CD4-positive, alpha-beta memory T cell (primary cell): ENCODE results near the gene OTUB2. TPM values are rescaled to one million over a fixed set of nuclear protein-coding genes. Genes with fewer than 3 reads are reported as not detected.
A peak's percentile ranks its signal among the peaks of the same experiment; 100 is the strongest.

Experiments
- CTCF ChIA-PET: fragments of 350-600 bp; sonication (Branson Sonifier 250); formaldehyde crosslinking; loops from one replicate; lab custom pipeline; 2021; ENCODE audit warnings: inconsistent platforms; ENCODE audit not compliant: partially characterized antibody; lab: Charles Lee
- POLR2A ChIA-PET: fragments of 350-600 bp; sonication (Branson Sonifier 250); formaldehyde crosslinking; loops from one replicate; lab custom pipeline; 2021; ENCODE audit not compliant: partially characterized antibody; lab: Charles Lee
- DNase-seq, 5 donors: peaks; one replicate each; pipeline versions ENCODE4 v3.0.0 to v3.0.0-alpha.2; 2020 to 2022; ENCODE audit warnings: mixed read lengths in 1 of 5
- H3K27ac ChIP-seq: one replicate; pipeline ENCODE4 v1.7.0; 2013; ENCODE audit warnings: low read depth, low read length
- H3K27me3 ChIP-seq: 2 replicates; pipeline ENCODE4 v1.7.0; 2013; ENCODE audit warnings: mild to moderate bottlenecking, low read length, moderate library complexity; ENCODE audit not compliant: insufficient read depth
- H3K36me3 ChIP-seq: 2 replicates; pipeline ENCODE4 v1.7.0; 2013; ENCODE audit warnings: mild to moderate bottlenecking, low read length, moderate library complexity; ENCODE audit not compliant: insufficient read depth
- H3K4me1 ChIP-seq: 2 replicates; pipeline ENCODE4 v1.7.0; 2013; ENCODE audit warnings: mild to moderate bottlenecking, low read length, moderate library complexity; ENCODE audit not compliant: insufficient read depth
- H3K4me3 ChIP-seq, 2 donors: one replicate each; pipeline ENCODE4 v1.7.0; 2013; ENCODE audit warnings: low read length in 2 of 2, mild to moderate bottlenecking in 1 of 2
- H3K9me3 ChIP-seq, 2 donors: one replicate each; pipeline ENCODE4 v1.7.0; 2013; ENCODE audit warnings: low read length in 2 of 2, control low read depth in 1 of 2; ENCODE audit not compliant: control insufficient read depth in 1 of 2
- H3K27ac Mint-ChIP-seq, 7 donors: one replicate each; pipeline ENCODE4 v1.8.0; 2020 to 2021; ENCODE audit warnings: mixed read lengths in 7 of 7, mild to moderate bottlenecking in 6 of 7, inconsistent platforms in 3 of 7, moderate library complexity in 3 of 7
- H3K27me3 Mint-ChIP-seq, 2 donors: one replicate each; pipeline ENCODE4 v1.8.0; 2020 to 2021; ENCODE audit warnings: mixed read lengths in 2 of 2
- H3K36me3 Mint-ChIP-seq, 2 donors: one replicate each; pipeline ENCODE4 v1.8.0; 2020 to 2021; ENCODE audit warnings: mixed read lengths in 2 of 2, inconsistent platforms in 1 of 2, mild to moderate bottlenecking in 1 of 2
- H3K4me1 Mint-ChIP-seq, 4 donors: one replicate each; pipeline ENCODE4 v1.8.0; 2020 to 2021; ENCODE audit warnings: mixed read lengths in 4 of 4, mild to moderate bottlenecking in 1 of 4
- H3K4me3 Mint-ChIP-seq, 8 donors: one replicate each; pipeline ENCODE4 v1.8.0; 2020 to 2021; ENCODE audit warnings: mixed read lengths in 8 of 8, mild to moderate bottlenecking in 7 of 8, moderate library complexity in 6 of 8, inconsistent platforms in 3 of 8
- H3K9me3 Mint-ChIP-seq, 8 donors: one replicate each; pipeline ENCODE4 v1.8.0; 2020 to 2021; ENCODE audit warnings: mixed read lengths in 8 of 8, mild to moderate bottlenecking in 5 of 8, inconsistent platforms in 3 of 8, moderate library complexity in 1 of 8
- intact Hi-C: fragments of 100-400 bp; cut with micrococcal nuclease; formaldehyde crosslinking; loops from one replicate; pipeline ENCODE4 v1.15.1; 2023
- polyA plus RNA-seq, 2 donors: library from polyadenylated mRNA; unstranded; fragments of 300-500 nt; fragmentation: Illumina TruSeq; gene quantifications; one replicate each; pipeline ENCODE4 v1.2.3, GENCODE V29; 2021
- total RNA-seq, 2 experiments: library from RNA; stranded (reverse); gene quantifications; one replicate each; pipeline ENCODE4 v1.2.3, GENCODE V29; 2021

Gene OTUB2
- total and polyA plus RNA-seq, 4 experiments from 2014 or later: 0.19 to 1.1 (median 0.54) TPM

DNA sequence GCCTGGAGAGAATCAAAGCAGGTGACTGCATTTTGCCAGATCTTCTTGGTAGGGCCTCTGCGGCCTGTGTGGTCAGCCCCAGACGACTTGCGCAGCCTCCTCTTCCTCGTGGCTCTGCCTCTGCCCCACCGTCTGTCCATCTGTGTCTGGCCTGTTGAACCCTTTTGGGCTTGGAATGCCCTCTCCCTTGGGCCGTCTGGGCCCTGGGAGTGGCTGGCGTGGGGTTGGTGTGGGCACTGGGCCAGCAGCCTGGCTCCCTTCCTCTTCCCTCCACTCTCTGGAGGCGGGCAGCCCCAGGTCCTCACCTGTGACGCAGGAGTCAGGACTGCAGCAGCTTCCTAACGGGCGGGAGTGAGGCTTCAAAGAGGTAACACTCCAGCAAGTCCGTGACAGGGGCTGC, 38.8 kb upstream of the OTUB2 start:
- Mint-ChIP-seq H3K27me3 (no peaks in the 10 kb centered on the region), H3K4me1 (peaks cover 0 to 4% (median 0%) of the 10 kb centered on the region in 4 donors), H3K4me3 (no peak overlapping the region), H3K36me3 (no peaks in the 10 kb centered on the region), H3K9me3 (peaks cover 0 to 2% (median 0%) of the 10 kb centered on the region in 8 donors), H3K27ac (no peak overlapping the region)
- H3K4me3 ChIP-seq: no peak overlapping the region
- CTCF ChIA-PET: no interaction called here
- POLR2A ChIA-PET: no interaction called here
- no peaks in the 10 kb centered on the region for H3K27me3 ChIP-seq
- H3K36me3 ChIP-seq: no peaks in the 10 kb centered on the region
- DNase-seq: no peak
- intact Hi-C loops: no loop called here
- peaks cover 3% of the 10 kb centered on the region for H3K4me1 ChIP-seq
- no peaks in the 10 kb centered on the region for H3K9me3 ChIP-seq
- H3K27ac ChIP-seq: no peak overlapping the region

DNA sequence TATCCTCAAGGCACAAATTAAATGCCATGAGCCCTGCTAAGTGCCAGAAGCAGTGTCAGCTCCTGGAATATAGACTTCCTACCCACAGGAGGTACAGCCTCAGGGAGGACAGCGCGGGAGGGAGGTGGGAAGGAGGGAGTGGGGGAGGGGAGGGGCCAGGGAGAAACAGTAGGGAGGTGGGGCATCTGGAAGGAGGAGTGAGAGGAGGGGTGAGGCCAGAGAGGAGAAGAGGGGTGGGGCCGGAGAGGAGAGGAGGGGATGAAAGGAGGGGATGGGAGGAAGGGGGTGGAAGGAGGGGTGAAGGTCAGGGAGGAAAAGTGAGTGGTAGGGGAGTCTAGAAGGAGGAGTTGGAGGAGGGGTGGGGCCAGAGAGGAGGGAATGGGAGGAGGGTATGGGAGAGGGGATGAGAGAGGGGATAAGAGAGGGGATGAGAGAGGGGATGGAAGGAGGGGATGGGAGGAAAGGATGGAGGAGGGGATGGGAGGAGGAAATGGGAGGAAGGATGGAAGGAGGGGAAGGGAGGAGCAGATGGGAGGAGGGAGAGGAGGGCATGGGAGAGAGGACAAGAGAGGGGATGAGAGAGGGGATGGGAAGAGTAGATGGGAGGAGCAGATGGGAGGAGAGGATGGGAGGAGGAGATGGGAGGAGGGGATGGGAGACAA, 38.2 kb upstream of the OTUB2 start:
- POLR2A ChIA-PET: no interaction called here
- H3K27me3 ChIP-seq: no peaks in the 10 kb centered on the region
- Mint-ChIP-seq H3K4me1 (peaks cover 0 to 4% (median 0%) of the 10 kb centered on the region in 4 donors), H3K36me3 (no peaks in the 10 kb centered on the region), H3K27ac (no peak overlapping the region), H3K27me3 (no peaks in the 10 kb centered on the region), H3K9me3 (peaks cover 0 to 2% (median 0%) of the 10 kb centered on the region in 8 donors), H3K4me3 (no peak overlapping the region)
- H3K4me1 ChIP-seq: no peaks in the 10 kb centered on the region
- intact Hi-C loops: no loop called here
- no peaks in the 10 kb centered on the region for H3K9me3 ChIP-seq
- DNase-seq: no peak
- CTCF ChIA-PET: no interaction called here
- H3K4me3 ChIP-seq: no peak overlapping the region
- no peaks in the 10 kb centered on the region for H3K36me3 ChIP-seq
- no peak overlapping the region for H3K27ac ChIP-seq

DNA sequence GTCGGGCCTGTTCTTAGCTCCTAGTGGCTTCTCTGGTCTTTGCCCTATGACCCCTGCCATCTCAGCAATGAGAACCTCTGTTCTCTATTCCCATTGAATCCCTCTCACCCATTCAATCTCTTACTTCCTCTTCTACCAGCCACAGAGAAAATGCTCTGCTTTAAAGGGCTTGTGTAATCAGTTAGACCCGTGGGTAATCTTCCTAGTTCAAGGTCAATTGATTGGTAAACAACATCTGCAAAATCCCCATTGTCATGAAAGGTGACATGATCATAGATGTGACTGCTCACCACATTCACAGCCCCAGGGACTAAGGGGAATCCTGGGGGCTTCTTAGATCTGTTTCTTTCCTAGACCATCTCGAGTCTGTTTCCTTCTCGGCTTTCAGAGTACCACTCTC, 36.2 kb upstream of the OTUB2 start:
- Histone ChIP-seq H3K27ac (no peak overlapping the region), H3K9me3 (no peaks in the 10 kb centered on the region), H3K27me3 (no peaks in the 10 kb centered on the region), H3K4me3 (no peak overlapping the region), H3K4me1 (no peaks in the 10 kb centered on the region), H3K36me3 (no peaks in the 10 kb centered on the region)
- no peaks in the 10 kb centered on the region for H3K27me3 Mint-ChIP-seq
- peaks cover 0 to 2% (median 0%) of the 10 kb centered on the region in 8 donors for H3K9me3 Mint-ChIP-seq
- POLR2A ChIA-PET: no interaction called here
- peaks cover 0 to 4% (median 0%) of the 10 kb centered on the region in 4 donors for H3K4me1 Mint-ChIP-seq
- no peak overlapping the region for H3K4me3 Mint-ChIP-seq
- H3K36me3 Mint-ChIP-seq: no peaks in the 10 kb centered on the region
- CTCF ChIA-PET: interaction anchor here (16.6 kb wide), 1 partner anchor 50 kb away, joined by 447 read pairs; no protein-coding TSS in a partner anchor
- intact Hi-C loops: no loop called here
- DNase-seq: no peak
- peak overlapping the region in 1 of 7 donors; percentile 84 for H3K27ac Mint-ChIP-seq

DNA sequence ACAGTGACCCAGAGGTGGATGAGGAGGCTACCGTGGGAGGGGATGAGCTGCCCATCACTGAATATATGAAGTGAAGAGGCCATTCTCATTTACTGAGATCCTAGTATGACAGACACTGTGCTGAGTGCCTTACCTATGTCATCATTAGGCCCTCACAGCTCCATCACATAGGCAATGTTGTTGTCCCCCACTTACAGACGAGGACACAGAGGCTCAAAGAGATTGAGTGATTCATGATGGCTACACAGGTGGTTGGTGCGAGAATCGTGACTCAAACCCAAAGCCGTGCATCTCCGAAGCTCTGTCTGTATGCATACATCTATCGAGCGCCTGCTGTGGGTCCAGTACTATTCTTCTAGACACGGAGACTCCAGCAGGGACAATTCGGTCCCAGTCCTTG, 34.9 kb upstream of the OTUB2 start:
- Mint-ChIP-seq H3K4me3 (no peak overlapping the region), H3K27ac (no peak overlapping the region), H3K36me3 (no peaks in the 10 kb centered on the region), H3K9me3 (peaks cover 0 to 2% (median 0%) of the 10 kb centered on the region in 8 donors), H3K27me3 (no peaks in the 10 kb centered on the region), H3K4me1 (peaks cover 0 to 2% (median 0%) of the 10 kb centered on the region in 4 donors)
- Histone ChIP-seq H3K27me3 (no peaks in the 10 kb centered on the region), H3K9me3 (no peaks in the 10 kb centered on the region), H3K27ac (no peak overlapping the region), H3K4me1 (no peaks in the 10 kb centered on the region), H3K36me3 (no peaks in the 10 kb centered on the region), H3K4me3 (no peak overlapping the region)
- no peak for DNase-seq
- intact Hi-C loops: no loop called here
- ChIA-PET CTCF (interaction anchor here (1.7 to 16.6 kb wide), 4 partner anchors 9 to 52 kb away, joined by 6 to 447 read pairs (median 16); no protein-coding TSS in a partner anchor), POLR2A (interaction anchor here (2.2 kb wide), 1 partner anchor 10 kb away, joined by 4 read pairs; no protein-coding TSS in a partner anchor)

DNA sequence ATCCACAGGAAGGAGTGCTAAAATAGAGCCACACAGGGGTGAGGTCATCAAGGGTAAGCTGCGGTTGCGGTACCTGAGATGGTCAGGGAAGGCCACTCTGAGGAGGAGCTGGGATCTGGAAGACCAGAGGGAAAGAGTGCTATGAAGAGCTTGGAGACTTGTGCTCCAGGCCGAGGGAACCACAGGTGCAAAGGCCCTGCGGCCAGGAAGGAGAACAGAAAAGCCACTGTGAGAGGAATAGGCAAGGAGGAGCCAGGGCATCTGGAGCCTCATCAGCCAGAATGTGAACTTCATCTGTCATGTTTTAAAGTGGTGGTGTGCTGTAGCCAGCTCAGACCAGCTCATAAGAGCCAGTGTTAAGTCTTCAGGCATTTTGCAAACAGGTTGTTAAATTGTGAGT, 34.5 kb upstream of the OTUB2 start:
- no peaks in the 10 kb centered on the region for H3K9me3 ChIP-seq
- DNase-seq: no peak
- no peak overlapping the region for H3K27ac Mint-ChIP-seq
- no peaks in the 10 kb centered on the region for H3K27me3 Mint-ChIP-seq
- intact Hi-C loops: no loop called here
- H3K9me3 Mint-ChIP-seq: peaks cover 0 to 2% (median 0%) of the 10 kb centered on the region in 8 donors
- peaks cover 0 to 2% (median 0%) of the 10 kb centered on the region in 4 donors for H3K4me1 Mint-ChIP-seq
- no peaks in the 10 kb centered on the region for H3K36me3 Mint-ChIP-seq
- no peaks in the 10 kb centered on the region for H3K27me3 ChIP-seq
- no peak overlapping the region for H3K4me3 ChIP-seq
- H3K4me3 Mint-ChIP-seq: peak overlapping the region in 1 of 8 donors; percentile 38
- H3K27ac ChIP-seq: no peak overlapping the region
- no peaks in the 10 kb centered on the region for H3K36me3 ChIP-seq
- H3K4me1 ChIP-seq: no peaks in the 10 kb centered on the region
- CTCF ChIA-PET: interaction anchor here (1.4 to 16.6 kb wide), 5 partner anchors 8 to 52 kb away, joined by 6 to 447 read pairs (median 12); no protein-coding TSS in a partner anchor
- POLR2A ChIA-PET: interaction anchor here (0.6 to 2.2 kb wide), 3 partner anchors 8 to 21 kb away, joined by 3 to 5 read pairs (median 4); no protein-coding TSS in a partner anchor

DNA sequence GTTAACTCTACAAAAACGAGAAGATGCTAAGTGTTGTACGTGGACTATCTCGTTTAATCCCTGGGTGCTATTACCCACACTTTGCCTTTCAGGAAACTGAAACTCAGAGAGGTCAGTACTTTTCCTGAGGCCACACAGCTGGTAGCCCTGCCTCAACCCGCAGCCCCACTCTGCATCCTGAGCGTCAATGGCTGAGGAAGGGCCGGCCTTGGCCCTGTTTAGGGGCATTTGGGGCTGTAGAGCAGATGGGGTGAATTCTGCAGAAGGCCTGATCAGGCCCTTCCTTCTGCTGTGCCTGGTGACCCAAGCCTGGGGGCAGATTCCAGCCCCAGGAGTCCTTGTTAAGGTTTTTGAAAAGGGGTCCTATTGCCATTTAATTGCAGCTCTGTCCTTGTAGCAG, 32.8 kb upstream of the OTUB2 start:
- Histone ChIP-seq H3K27ac (no peak overlapping the region), H3K36me3 (no peaks in the 10 kb centered on the region), H3K4me3 (no peak overlapping the region), H3K9me3 (no peaks in the 10 kb centered on the region), H3K27me3 (no peaks in the 10 kb centered on the region), H3K4me1 (no peaks in the 10 kb centered on the region)
- Mint-ChIP-seq H3K9me3 (peaks cover 0 to 2% (median 0%) of the 10 kb centered on the region in 8 donors), H3K27me3 (no peaks in the 10 kb centered on the region), H3K4me1 (peaks cover 0 to 2% (median 0%) of the 10 kb centered on the region in 4 donors), H3K27ac (no peak overlapping the region), H3K36me3 (no peaks in the 10 kb centered on the region), H3K4me3 (no peak overlapping the region)
- intact Hi-C loops: no loop called here
- ChIA-PET POLR2A (interaction anchor here (0.6 to 1.7 kb wide), 3 partner anchors 15 to 50 kb away, joined by 3 to 6 read pairs (median 5); no protein-coding TSS in a partner anchor), CTCF (interaction anchor here (1.2 to 16.6 kb wide), 4 partner anchors 8 to 54 kb away, joined by 6 to 447 read pairs (median 16); no protein-coding TSS in a partner anchor)
- no peak for DNase-seq

DNA sequence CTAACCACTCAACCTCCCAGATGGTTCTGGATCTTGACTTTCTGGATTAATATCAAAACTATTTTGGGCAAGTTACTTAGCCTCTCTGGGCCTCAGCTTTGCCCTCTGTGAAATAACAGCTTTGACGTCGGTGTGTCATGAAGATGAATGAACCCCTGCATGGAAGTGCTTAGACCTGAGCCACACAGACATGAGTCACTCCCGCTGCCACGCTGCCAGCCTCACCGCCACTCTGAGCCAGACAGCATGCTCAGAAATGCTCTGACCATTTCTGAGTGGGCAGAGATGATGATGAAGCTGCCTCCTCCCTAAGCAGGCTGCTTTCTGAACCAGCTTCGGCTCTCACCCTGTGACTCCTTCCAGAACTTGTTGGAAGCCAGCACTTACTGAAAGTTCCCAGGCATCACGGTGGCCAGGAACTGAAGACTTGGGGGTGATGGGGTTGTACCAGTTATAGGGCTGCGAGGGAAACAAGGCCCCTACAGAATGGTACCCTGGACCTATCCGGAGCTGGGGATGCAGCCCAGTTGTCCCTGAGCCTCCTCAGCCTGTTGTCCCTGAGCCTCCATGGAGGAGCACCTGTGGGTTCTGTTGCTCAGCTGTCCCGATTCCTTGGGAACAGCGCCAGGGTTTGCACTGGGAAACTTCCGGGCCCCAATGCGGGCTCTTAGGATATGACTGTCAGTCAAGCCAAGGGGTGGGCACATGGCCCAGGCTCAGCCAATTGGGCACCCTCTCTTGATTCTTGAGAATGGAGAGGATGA, 31.0 kb upstream of the OTUB2 start:
- Histone ChIP-seq H3K27ac (no peak overlapping the region), H3K4me1 (no peaks in the 10 kb centered on the region), H3K9me3 (no peaks in the 10 kb centered on the region), H3K36me3 (no peaks in the 10 kb centered on the region), H3K4me3 (no peak overlapping the region), H3K27me3 (no peaks in the 10 kb centered on the region)
- H3K36me3 Mint-ChIP-seq: no peaks in the 10 kb centered on the region
- CTCF ChIA-PET: interaction anchor here (7.0 to 16.6 kb wide), 2 partner anchors 24 to 56 kb away, joined by 114 to 447 read pairs; no protein-coding TSS in a partner anchor
- DNase-seq: no peak
- intact Hi-C loops: no loop called here
- no peaks in the 10 kb centered on the region for H3K27me3 Mint-ChIP-seq
- H3K4me1 Mint-ChIP-seq: peaks cover 0 to 2% (median 0%) of the 10 kb centered on the region in 4 donors
- POLR2A ChIA-PET: no interaction called here
- peak overlapping the region in 2 of 7 donors; percentile 35 to 61 for H3K27ac Mint-ChIP-seq
- H3K9me3 Mint-ChIP-seq: peaks cover 0 to 2% (median 0%) of the 10 kb centered on the region in 8 donors
- H3K4me3 Mint-ChIP-seq: no peak overlapping the region
